HG03064 (cell line): ENCODE data around the gene FOXO4.

ENCODE experiments used
- ATAC-seq: cut with Tn5 transposase; IDR thresholded peaks from one replicate; pipeline ENCODE4 v1.9.1; 2021; ENCODE audit warnings: low read depth; ENCODE audit not compliant: unreplicated experiment

FOXO4 gene

GRCh38 chrX:71098951-71099506, 3.4 kb downstream of the FOXO4 start:
- ATAC-seq: no peak

GRCh38 chrX:71099736-71100135, 4.1 kb downstream of the FOXO4 start:
- no peak for ATAC-seq

- no peak for ATAC-seq
Measured at GRCh38 chrX:71100581-71101505, 5.2 kb downstream of the FOXO4 start.

GRCh38 chrX:71102292-71102691, 6.6 kb downstream of the FOXO4 start:
- ATAC-seq: no peak

- ATAC-seq: no peak
Measured at GRCh38 chrX:71103110-71103983, 7.7 kb downstream of the FOXO4 start.

- ATAC-seq: no peak
Measured at GRCh38 chrX:71105628-71106027, 10.0 kb downstream of the FOXO4 start.

- no peak for ATAC-seq
Measured at GRCh38 chrX:71106427-71106826, 10.8 kb downstream of the FOXO4 start, which contains the start of gene CXorf65. CXorf65 (minus strand) TSS chrX:71106740; CDS start chrX:71106556, 184 bp downstream.

- ATAC-seq: no peak
Measured at GRCh38 chrX:71107245-71107644, 11.6 kb downstream of the FOXO4 start.

- ATAC-seq: no peak
Measured at GRCh38 chrX:71107762-71108360, 12.2 kb downstream of the FOXO4 start.

- ATAC-seq: no peak
Measured at GRCh38 chrX:71109051-71109450, 13.4 kb downstream of the FOXO4 start.

- peak; percentile 92 for ATAC-seq
Measured at GRCh38 chrX:71111141-71111843, 15.6 kb downstream of the FOXO4 start, which contains the start of gene IL2RG. IL2RG (minus strand) TSS chrX:71111577; CDS start chrX:71111539, 38 bp downstream.

GRCh38 chrX:71111921-71112431, 16.3 kb downstream of the FOXO4 start:
- no peak for ATAC-seq

- no peak for ATAC-seq
Measured at GRCh38 chrX:71117358-71117757, 21.7 kb downstream of the FOXO4 start.

- peak; percentile 76 for ATAC-seq
Measured at GRCh38 chrX:71118032-71118984, 22.7 kb downstream of the FOXO4 start, which contains the start of gene MED12. MED12 (plus strand) TSS chrX:71118596; CDS start chrX:71118755, 159 bp downstream.

GRCh38 chrX:71118985-71119535, 23.4 kb downstream of the FOXO4 start:
- ATAC-seq: no peak

GRCh38 chrX:71128166-71128833, 32.6 kb downstream of the FOXO4 start:
- ATAC-seq: no peak

GRCh38 chrX:71128915-71129765, 33.5 kb downstream of the FOXO4 start:
- ATAC-seq: no peak
